NCI-H2196 treated with DMSO at 0.1 percent for 48 hours (cell line): ENCODE measurements around the gene RFX1.
A peak's percentile ranks its signal among the peaks of the same experiment; 100 is the strongest.

Experiments used
- DNase-seq: peaks from one replicate; lab custom pipeline; 2025; ENCODE audit not compliant: unreplicated experiment; lab: John Stamatoyannopoulos, UW

The RFX1 gene

GRCh38 chr19:13996928-13997630, 9.0 kb downstream of the RFX1 start:
- no peak for DNase-seq

GRCh38 chr19:13995878-13996765, 10.0 kb downstream of the RFX1 start:
- DNase-seq: no peak

GRCh38 chr19:13995017-13995728, 10.9 kb downstream of the RFX1 start:
- DNase-seq: no peak

- no peak for DNase-seq
Observed at GRCh38 chr19:13993590-13994300, 12.4 kb downstream of the RFX1 start.

- DNase-seq: no peak
Observed at GRCh38 chr19:13992025-13992424, 14.1 kb downstream of the RFX1 start.

GRCh38 chr19:13990085-13990484, 16.0 kb downstream of the RFX1 start:
- no peak for DNase-seq

- DNase-seq: no peak
Observed at GRCh38 chr19:13989487-13989886, 16.6 kb downstream of the RFX1 start.

- DNase-seq: peak; percentile 43
Observed at GRCh38 chr19:13987101-13987890, 18.8 kb downstream of the RFX1 start.

- peak; percentile 73 for DNase-seq
Observed at GRCh38 chr19:13986348-13986904, 19.7 kb downstream of the RFX1 start.

- peak; percentile 47 for DNase-seq
Observed at GRCh38 chr19:13985771-13986347, 20.3 kb downstream of the RFX1 start.

- DNase-seq: no peak
Observed at GRCh38 chr19:13984875-13985741, 21.0 kb downstream of the RFX1 start.

GRCh38 chr19:13984186-13984585, 21.9 kb downstream of the RFX1 start:
- no peak for DNase-seq

GRCh38 chr19:13983213-13983889, 22.8 kb downstream of the RFX1 start:
- peak; percentile 86 for DNase-seq

GRCh38 chr19:13982773-13983172, 23.3 kb downstream of the RFX1 start:
- no peak for DNase-seq

GRCh38 chr19:13981988-13982501, 24.1 kb downstream of the RFX1 start:
- DNase-seq: no peak

- no peak for DNase-seq
Observed at GRCh38 chr19:13981467-13981866, 24.7 kb downstream of the RFX1 start.

- DNase-seq: no peak
Observed at GRCh38 chr19:13981021-13981420, 25.1 kb downstream of the RFX1 start.

- DNase-seq: no peak
Observed at GRCh38 chr19:13980340-13980739, 25.8 kb downstream of the RFX1 start.
